GM18502 (cell line): ENCODE data around the gene SLC25A28.

ENCODE experiments used
- ATAC-seq: cut with Tn5 transposase; IDR thresholded peaks from one replicate; pipeline ENCODE4 v1.9.1; 2021; ENCODE audit warnings: mild to moderate bottlenecking; ENCODE audit not compliant: unreplicated experiment, poor library complexity

Gene SLC25A28

DNA sequence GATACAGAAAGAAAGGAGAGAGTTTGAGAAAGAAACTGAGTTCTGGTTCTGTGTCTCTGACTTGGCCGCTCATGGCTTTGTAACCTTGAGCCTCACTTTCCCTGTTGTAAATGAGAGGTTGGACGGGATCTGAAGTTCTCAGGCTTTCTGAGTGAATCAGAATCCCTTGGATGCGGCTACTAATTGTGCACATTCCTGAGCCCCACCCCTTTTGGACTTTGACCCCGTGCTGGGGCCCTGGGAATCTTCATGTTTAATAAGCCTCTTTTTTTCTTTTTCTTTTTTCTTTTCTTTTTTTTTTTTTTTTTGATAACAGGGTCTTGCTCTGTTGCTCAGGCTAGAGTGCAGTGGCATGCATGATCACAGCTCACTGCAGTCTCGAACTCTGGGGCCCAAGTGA, 26.9 kb downstream of the SLC25A28 start:
- no peak for ATAC-seq

DNA sequence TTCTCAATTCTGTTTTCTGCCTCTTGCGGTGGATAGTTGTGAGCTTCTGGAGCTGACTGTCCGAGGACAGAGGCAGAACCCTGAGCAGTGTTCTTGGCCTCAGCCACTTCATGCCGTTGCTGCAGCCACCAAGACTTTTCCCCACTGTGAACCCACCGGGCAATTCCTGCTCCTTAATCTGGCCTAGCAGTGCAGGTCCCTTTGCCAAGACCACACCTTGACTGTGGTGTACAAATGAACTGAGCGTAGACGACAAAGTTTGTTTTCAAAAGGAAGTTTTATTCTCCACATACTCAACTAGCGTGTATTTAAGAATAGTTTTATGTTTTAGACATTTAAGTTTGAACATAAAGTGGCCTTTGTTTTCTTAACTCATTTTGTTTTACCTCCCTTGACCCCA, 29.4 kb downstream of the SLC25A28 start:
- no peak for ATAC-seq

DNA sequence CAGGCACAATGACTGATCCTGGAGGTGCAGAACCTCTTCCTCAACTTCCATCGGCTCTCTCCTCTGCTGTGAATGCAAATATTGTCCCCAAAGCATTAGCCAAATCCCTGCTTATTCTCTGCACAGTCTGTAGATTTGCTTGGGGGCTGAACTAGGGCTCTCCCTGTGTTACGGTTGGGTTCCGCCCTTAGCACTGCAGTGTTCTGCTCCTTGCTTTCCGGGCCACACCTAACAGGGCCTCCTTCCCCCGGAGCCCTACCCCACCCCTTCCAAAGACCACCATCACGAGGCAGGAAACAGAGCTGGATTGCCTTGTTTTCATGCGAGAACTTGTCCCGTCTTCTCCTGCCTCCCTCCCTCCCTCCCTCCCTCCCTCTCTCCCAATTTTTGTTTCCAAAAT, 36.6 kb downstream of the SLC25A28 start:
- no peak for ATAC-seq

DNA sequence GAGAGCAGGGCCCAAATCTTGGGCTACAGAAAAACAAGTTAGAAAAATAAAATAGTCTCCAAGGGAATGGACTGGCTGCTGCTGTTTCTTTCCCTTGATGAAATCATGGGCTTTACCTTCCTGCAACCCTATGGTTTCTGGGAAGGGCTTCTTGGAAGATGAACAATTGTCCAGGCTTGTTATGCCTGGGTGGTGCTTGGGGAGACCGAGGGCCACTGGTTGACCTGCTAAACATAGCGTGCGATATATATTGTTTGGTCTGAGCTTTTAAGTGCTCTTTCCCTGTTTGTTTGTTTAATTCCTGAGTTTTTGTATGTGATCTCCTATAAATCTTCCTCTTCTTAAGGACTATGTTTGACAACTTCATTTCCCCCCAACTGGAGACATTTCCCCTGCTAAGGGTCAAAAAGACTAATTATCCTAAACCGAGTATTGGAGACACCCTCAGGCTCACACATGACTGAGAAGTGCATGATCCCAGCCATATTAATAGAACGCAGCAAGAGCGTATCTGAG, 37.9 kb downstream of the SLC25A28 start:
- no peak for ATAC-seq

DNA sequence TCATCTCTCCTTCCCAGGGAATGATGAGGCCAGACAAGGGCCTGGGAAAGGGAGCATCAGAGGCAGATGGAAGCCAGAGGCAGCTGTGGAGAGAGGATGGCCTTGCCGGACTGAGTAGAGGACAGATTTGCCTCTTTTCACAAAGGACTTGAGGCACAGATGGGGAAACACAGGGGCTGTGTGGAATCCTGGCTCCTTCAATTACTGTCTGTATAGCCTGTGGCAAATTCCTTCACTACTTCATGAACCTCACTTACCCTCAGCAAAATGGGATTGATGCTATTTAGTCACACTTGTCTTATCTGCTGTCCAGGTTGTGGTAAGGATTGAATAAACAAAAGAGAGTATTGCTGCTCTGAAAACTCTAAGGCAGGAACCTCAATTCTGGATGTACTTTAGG, 40.3 kb downstream of the SLC25A28 start:
- ATAC-seq: no peak

DNA sequence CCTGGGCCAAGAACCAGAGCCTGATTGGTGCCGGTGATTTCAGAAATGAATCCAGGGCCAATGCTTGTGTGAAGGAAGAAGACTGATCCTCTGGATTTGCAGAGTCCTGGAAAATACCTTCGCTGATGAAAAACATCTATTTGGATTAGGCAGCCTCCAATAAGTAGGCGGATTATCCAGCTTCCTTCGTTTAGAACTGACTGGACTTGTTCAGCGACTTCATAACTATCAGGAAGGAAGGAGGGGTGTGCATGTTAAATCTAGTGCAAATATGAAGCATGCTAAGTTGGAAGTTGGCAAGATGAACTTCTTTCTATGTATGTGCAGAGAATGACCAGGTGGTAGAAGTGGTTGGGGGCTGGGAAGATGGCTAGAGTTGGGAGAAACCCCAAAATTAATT, 46.4 kb downstream of the SLC25A28 start:
- ATAC-seq: no peak

DNA sequence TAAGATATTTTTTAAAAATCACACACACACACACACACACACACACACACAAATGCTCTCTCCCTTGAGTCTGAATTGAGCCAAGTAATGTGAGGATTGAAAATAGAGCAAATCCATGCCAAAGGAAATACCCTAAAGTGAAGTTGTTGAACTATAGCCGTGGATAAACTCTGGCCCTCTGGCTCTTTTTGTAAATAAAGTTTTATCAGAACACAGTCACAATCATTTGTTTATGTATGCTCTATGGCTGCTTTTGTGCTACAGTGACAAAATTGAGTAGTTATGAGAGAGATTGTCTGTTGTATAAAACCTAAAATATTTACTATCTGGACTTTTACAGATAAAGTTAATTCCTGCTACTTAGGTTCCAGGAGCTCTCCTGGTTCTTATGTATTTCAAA, 48.4 kb downstream of the SLC25A28 start:
- ATAC-seq: no peak

DNA sequence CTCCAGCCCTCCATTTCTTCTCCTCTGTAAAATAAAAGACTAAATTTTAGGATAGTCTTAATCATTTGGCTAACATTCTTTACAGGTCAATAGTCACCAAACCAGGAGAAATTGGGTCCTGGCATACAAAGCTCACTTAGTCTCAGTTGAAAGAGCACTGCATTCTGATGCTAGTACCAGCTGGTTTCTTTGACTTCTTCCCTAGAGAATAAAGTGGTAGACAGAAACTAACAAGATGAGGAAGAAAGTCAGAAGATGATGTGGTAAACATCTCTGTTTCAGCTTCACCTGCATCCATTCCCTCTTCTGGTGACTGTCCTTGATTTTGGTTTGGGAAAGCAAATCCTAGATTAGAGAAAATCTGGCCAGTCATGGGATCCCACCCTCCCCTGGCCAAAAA, 50.3 kb downstream of the SLC25A28 start:
- ATAC-seq: no peak

DNA sequence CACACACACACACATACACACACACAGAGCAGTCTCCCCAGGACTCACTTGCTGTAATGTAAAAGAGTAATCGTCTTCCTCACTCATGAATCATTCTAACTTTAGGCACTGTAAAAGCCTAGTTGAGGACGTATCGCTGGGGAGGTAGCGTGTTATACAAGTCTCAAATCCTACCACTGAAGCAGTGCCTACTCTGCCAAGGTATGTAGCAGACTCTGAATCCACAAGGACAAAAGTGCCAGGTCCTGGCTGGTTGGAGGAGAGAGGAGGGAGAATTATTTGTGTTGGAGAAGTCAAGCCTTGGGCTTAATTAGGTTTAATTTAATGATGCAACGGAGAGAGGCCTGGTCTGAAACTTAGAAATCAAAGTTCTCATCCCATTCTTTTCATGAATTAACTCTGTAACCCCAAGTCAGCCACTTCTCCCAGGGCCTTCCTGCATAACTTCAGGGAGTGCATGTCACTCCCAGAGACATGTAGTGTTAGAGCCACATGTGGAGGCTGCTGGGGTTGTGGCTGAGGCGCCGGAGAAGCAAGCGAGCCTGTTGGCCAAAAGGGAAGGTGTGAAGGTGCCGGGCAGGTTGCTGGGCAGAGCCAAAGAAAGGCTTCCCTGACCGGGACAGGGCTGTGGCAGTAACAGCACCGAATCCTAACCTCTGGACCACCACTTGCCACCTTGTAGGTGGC, 50.8 kb downstream of the SLC25A28 start:
- ATAC-seq: no peak

DNA sequence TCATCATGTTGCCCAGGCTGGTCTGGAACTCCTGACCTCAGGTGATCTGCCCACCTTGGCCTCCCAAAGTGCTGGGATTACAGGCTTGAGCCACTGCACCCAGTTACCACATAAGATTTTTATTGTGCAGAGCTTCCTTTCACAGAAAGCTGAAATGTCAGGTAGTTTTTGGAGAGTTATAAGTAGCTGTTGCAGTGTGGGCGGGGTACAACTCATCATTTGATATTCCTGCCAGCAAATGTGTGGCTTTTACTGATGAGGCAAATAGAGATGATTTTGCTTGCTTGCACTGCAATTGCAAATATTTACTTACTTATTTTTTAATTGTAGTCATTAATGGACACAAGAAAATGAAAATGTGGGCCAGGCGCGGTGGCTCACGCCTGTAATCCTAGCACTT, 55.1 kb downstream of the SLC25A28 start:
- ATAC-seq: no peak

DNA sequence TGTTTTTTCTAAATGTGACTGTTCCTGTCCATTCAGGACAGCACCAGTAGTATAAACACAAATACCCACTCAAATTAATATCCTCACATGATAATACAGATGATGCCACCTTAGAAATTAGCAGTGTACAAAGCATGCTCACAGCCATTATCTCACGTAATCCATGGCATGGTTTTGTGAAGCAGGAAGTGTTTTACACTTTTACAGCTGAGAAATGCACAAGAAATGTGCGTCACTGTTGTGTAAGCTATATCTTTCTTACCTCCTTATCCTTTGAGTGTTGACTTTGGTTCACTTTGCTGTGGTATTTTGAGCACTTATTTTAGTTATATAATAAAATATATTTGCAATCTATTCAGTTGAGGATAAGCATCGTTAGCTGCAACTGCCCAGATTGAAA, 55.9 kb downstream of the SLC25A28 start:
- ATAC-seq: no peak

DNA sequence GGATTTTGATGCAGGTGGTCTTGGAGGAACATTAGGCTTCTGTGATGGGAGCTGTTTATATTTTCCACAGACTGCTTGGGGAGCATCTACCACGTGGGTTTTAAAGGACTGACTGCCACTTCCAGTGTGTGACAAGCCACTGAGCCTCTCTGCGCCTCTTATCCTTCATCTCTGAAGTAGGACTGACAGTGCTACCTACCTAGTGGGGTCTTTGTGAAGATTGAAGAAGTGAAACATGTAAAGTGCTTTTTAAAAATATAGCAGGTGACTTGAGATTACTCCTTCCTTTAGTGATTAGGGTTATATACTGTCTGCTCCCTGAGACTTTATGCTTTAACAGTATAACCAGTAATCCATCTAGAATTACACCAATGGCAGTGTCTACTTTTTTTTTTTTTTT, 57.6 kb downstream of the SLC25A28 start:
- ATAC-seq: no peak
